SU-DHL-6 (cell line): ENCODE results near the gene ST8SIA5.

ENCODE experiments used
- H2AFZ ChIP-seq: fragments of 200-600 bp; sonication (generic); 2 replicates; pipeline ENCODE4 v1.6.1; 2014; ENCODE audit warnings: low read depth, mild to moderate bottlenecking, moderate library complexity, mixed read lengths, antibody characterized with exemption, low read length; ENCODE audit not compliant: severe bottlenecking
- H3F3A ChIP-seq: fragments of 200-600 bp; shearing (Covaris generic); 2 replicates; pipeline ENCODE4 v1.6.0; 2016; ENCODE audit warnings: antibody characterized with exemption, mild to moderate bottlenecking; ENCODE audit not compliant: insufficient read depth
- H3K27ac ChIP-seq: fragments of 200-600 bp; sonication (generic); 2 replicates; pipeline ENCODE4 v1.5.1; 2016; ENCODE audit warnings: low read depth, mild to moderate bottlenecking, low read length, moderate library complexity, mixed read lengths
- H3K27me3 ChIP-seq: fragments of 200-600 bp; sonication (generic), shearing (Covaris generic); 2 replicates; pipeline ENCODE4 v1.6.0; 2014; ENCODE audit warnings: mild to moderate bottlenecking, low read length
- H3K36me3 ChIP-seq: fragments of 200-600 bp; sonication (generic); 2 replicates; pipeline ENCODE4 v1.6.1; 2014; ENCODE audit warnings: mild to moderate bottlenecking, low read length, mixed read lengths
- H3K4me2 ChIP-seq: fragments of 300-600, 200-600 bp; shearing (Covaris generic), sonication (generic); 2 replicates; pipeline ENCODE4 v1.6.0; 2014; ENCODE audit warnings: low read length, low read depth, mild to moderate bottlenecking; ENCODE audit not compliant: poor library complexity, severe bottlenecking
- H3K4me3 ChIP-seq: fragments of 200-600 bp; sonication (generic); 2 replicates; pipeline ENCODE4 v1.5.1; 2014; ENCODE audit warnings: antibody characterized with exemption, low read length, mild to moderate bottlenecking, mixed read lengths; ENCODE audit not compliant: insufficient read depth, poor library complexity, severe bottlenecking
- H3K79me2 ChIP-seq: fragments of 200-600 bp; sonication (generic); 2 replicates; pipeline ENCODE4 v1.6.1; 2014; ENCODE audit warnings: mild to moderate bottlenecking, low read length, moderate library complexity; ENCODE audit not compliant: insufficient read depth
- H3K9ac ChIP-seq: fragments of 200-600 bp; sonication (generic); 2 replicates; pipeline ENCODE4 v1.7.0; 2014; ENCODE audit warnings: mild to moderate bottlenecking, low read length
- H3K9me2 ChIP-seq: fragments of 200-600 bp; sonication (generic); replicated peaks from 2 replicates; pipeline ENCODE4 v1.6.1; 2014; ENCODE audit warnings: low read length; ENCODE audit not compliant: insufficient read depth
- H3K9me3 ChIP-seq: fragments of 200-600 bp; sonication (generic); 2 replicates; pipeline ENCODE4 v1.6.1; 2014; ENCODE audit warnings: low read length, mixed read lengths; ENCODE audit not compliant: insufficient read depth
- H4K20me1 ChIP-seq: fragments of 200-600 bp; sonication (generic); 2 replicates; pipeline ENCODE4 v1.6.1; 2014; ENCODE audit warnings: low read depth, mild to moderate bottlenecking, antibody characterized with exemption, low read length, moderate library complexity, mixed read lengths
- CTCF ChIP-seq: fragments of 200-600 bp; sonication (generic); IDR thresholded peaks from one replicate; pipeline ENCODE4 v1.5.1; 2017; ENCODE audit warnings: antibody characterized with exemption, mild to moderate bottlenecking, low read length, moderate library complexity; ENCODE audit not compliant: insufficient read depth, poor library complexity, severe bottlenecking
- EZH2phosphoT487 ChIP-seq: fragments of 200-600 bp; sonication (generic), shearing (Covaris generic); conservative IDR thresholded peaks from 2 replicates; pipeline ENCODE4 v1.6.1; 2018; ENCODE audit warnings: mild to moderate bottlenecking, antibody characterized with exemption, low read length, moderate library complexity, mixed read lengths

The ST8SIA5 gene

GRCh38 chr18:46636040-46636630, 120.7 kb downstream of the ST8SIA5 start:
- no peaks in the 10 kb centered on the region for H3K27me3 ChIP-seq

GRCh38 chr18:46632401-46633071, 124.3 kb downstream of the ST8SIA5 start:
- Histone ChIP-seq H3K9me3 (no peaks in the 10 kb centered on the region), H4K20me1 (no peaks in the 10 kb centered on the region), H3K36me3 (no peaks in the 10 kb centered on the region), H3K4me2 (no peak overlapping the region), H3F3A (no peaks in the 10 kb centered on the region), H3K9me2 (no peaks in the 10 kb centered on the region), H3K4me3 (no peak overlapping the region), H3K9ac (no peak overlapping the region), H3K79me2 (no peaks in the 10 kb centered on the region), H2AFZ (no peak overlapping the region), H3K27me3 (no peaks in the 10 kb centered on the region), H3K27ac (no peak overlapping the region)
- TF ChIP-seq CTCF, result no peak
- TF ChIP-seq EZH2phosphoT487, result no peak

More at GRCh38 chr18:46636040-46636630, 120.7 kb downstream of the ST8SIA5 start:
- no peak overlapping the region for H3K4me3 ChIP-seq
- H2AFZ ChIP-seq, result no peak overlapping the region
- H3K9me2 ChIP-seq, result no peaks in the 10 kb centered on the region
- no peaks in the 10 kb centered on the region for H3K36me3 ChIP-seq
- no peaks in the 10 kb centered on the region for H4K20me1 ChIP-seq
- no peaks in the 10 kb centered on the region for H3K9me3 ChIP-seq
- H3K27ac ChIP-seq, result no peak overlapping the region
- no peaks in the 10 kb centered on the region for H3F3A ChIP-seq
- no peak overlapping the region for H3K4me2 ChIP-seq
- TF ChIP-seq EZH2phosphoT487 (no peak), CTCF (no peak)
- no peak overlapping the region for H3K9ac ChIP-seq
- no peaks in the 10 kb centered on the region for H3K79me2 ChIP-seq

GRCh38 chr18:46630991-46631390, 125.9 kb downstream of the ST8SIA5 start:
- H4K20me1 ChIP-seq, result no peaks in the 10 kb centered on the region
- no peak overlapping the region for H3K4me3 ChIP-seq
- H3K79me2 ChIP-seq, result no peaks in the 10 kb centered on the region
- no peak overlapping the region for H3K9ac ChIP-seq
- H2AFZ ChIP-seq, result no peak overlapping the region
- H3F3A ChIP-seq, result no peaks in the 10 kb centered on the region
- no peaks in the 10 kb centered on the region for H3K36me3 ChIP-seq
- H3K4me2 ChIP-seq, result no peak overlapping the region
- no peak for TF ChIP-seq CTCF
- no peak for TF ChIP-seq EZH2phosphoT487
- H3K27me3 ChIP-seq, result no peaks in the 10 kb centered on the region
- H3K9me2 ChIP-seq, result no peaks in the 10 kb centered on the region
- H3K27ac ChIP-seq, result no peak overlapping the region
- no peaks in the 10 kb centered on the region for H3K9me3 ChIP-seq
